GM12801 (cell line): ENCODE results near the gene TMEM238.

Source experiments
- CTCF ChIP-seq: IDR thresholded peaks from one replicate; pipeline ENCODE4 v1.5.1; 2011; ENCODE audit warnings: control low read depth; ENCODE audit not compliant: insufficient read length; ENCODE audit errors: extremely low read depth

Gene TMEM238

GRCh38 chr19:55362174-55362989, 21.7 kb downstream of the TMEM238 start:
- TF ChIP-seq CTCF: no peak

- no peak for TF ChIP-seq CTCF
These were observed 23.2 kb downstream of the TMEM238 start for GRCh38 chr19:55360902-55361301.

- TF ChIP-seq CTCF: no peak
These were observed 24.9 kb downstream of the TMEM238 start for GRCh38 chr19:55358943-55359908.

GRCh38 chr19:55358493-55358892, 25.6 kb downstream of the TMEM238 start:
- TF ChIP-seq CTCF: no peak

- no peak for TF ChIP-seq CTCF
These were observed 28.8 kb downstream of the TMEM238 start for GRCh38 chr19:55355213-55355821.

GRCh38 chr19:55354698-55355212, 29.3 kb downstream of the TMEM238 start, which contains the start of gene COX6B2:
Gene COX6B2, minus strand, starts transcription at chr19:55354719. Its CDS starts 198 bp downstream, at chr19:55354521.
- TF ChIP-seq CTCF: no peak
